ENCODE data around the gene TTC13. TPM values are rescaled to one million over a fixed set of nuclear protein-coding genes. Genes with fewer than 3 reads are reported as not detected.

Gene TTC13
- total and polyA plus RNA-seq, 4 donors, result 2.6 to 17.5 (median 6.8) TPM

- TF ChIP-seq SP1 (IDR thresholded peaks at IDR 0.05), result no peak
These were observed 41.0 kb upstream of the TTC13 start (continued) for GRCh38 chr1:231019711-231020110.

GRCh38 chr1:231016966-231017365 is 38.3 kb upstream of the TTC13 start:
- DNase-seq (ENCODE audit: low spot score), result no peak

GRCh38 chr1:231016234-231016633 is 37.6 kb upstream of the TTC13 start:
- H3K9me3 ChIP-seq (ENCODE audit: control insufficient read depth in 4 of 4, low read length in 3 of 4), result peaks cover 0 to 2% (median 0%) of the 10 kb centered on the region in 4 donors
- no peak for DNase-seq (ENCODE audit: low spot score)
- TF ChIP-seq ATF3 (IDR thresholded peaks at IDR 0.05) (no peak), ZBTB33 (IDR thresholded peaks at IDR 0.05) (no peak), FOXA1 (IDR thresholded peaks at IDR 0.05) (no peak), YY1 (IDR thresholded peaks at IDR 0.05) (no peak), FOXA2 (IDR thresholded peaks at IDR 0.05) (no peak), MAX (IDR thresholded peaks at IDR 0.05) (no peak), GABPA (IDR thresholded peaks at IDR 0.05 in 1 of 2, conservative IDR thresholded peaks at IDR 0.05 in 1 of 2) (no peak), REST (IDR thresholded peaks at IDR 0.05) (no peak), NR2F2 (IDR thresholded peaks at IDR 0.05) (no peak), SP1 (IDR thresholded peaks at IDR 0.05) (no peak)
- no peaks in the 10 kb centered on the region for H3K27me3 ChIP-seq (ENCODE audit: control insufficient read depth in 4 of 4, insufficient read depth in 4 of 4, low read length in 3 of 4)
- H3K4me3 ChIP-seq (ENCODE audit: low read depth in 1 of 3, low read length in 3 of 3), result no peak overlapping the region
- no peaks in the 10 kb centered on the region for H3K4me1 ChIP-seq (ENCODE audit: control insufficient read depth in 4 of 4, insufficient read depth in 4 of 4, low read length in 3 of 4)
- H3K27ac ChIP-seq (ENCODE audit: low read depth in 1 of 2, low read length in 2 of 2), result no peak overlapping the region
- 93% methylated on average over 6 of the region's 6 CpGs for WGBS
- H3K9ac ChIP-seq (ENCODE audit: low read depth in 1 of 2, low read length in 2 of 2), result no peak overlapping the region
- peaks cover 0 to 5% (median 0%) of the 10 kb centered on the region in 4 donors for H3K36me3 ChIP-seq (ENCODE audit: control insufficient read depth in 4 of 4, insufficient read depth in 3 of 4, low read depth in 1 of 4, low read length in 3 of 4)

More at GRCh38 chr1:231016966-231017365, 38.3 kb upstream of the TTC13 start:
- no peaks in the 10 kb centered on the region for H3K27me3 ChIP-seq (ENCODE audit: control insufficient read depth in 4 of 4, insufficient read depth in 4 of 4, low read length in 3 of 4)
- WGBS, result 91% methylated on average over 5 of the region's 5 CpGs
- peaks cover 0 to 5% (median 0%) of the 10 kb centered on the region in 4 donors for H3K36me3 ChIP-seq (ENCODE audit: control insufficient read depth in 4 of 4, insufficient read depth in 3 of 4, low read depth in 1 of 4, low read length in 3 of 4)
- no peak overlapping the region for H3K27ac ChIP-seq (ENCODE audit: low read depth in 1 of 2, low read length in 2 of 2)
- no peak overlapping the region for H3K4me3 ChIP-seq (ENCODE audit: low read depth in 1 of 3, low read length in 3 of 3)
- no peak for TF ChIP-seq JUND (IDR thresholded peaks at IDR 0.05)
- no peak overlapping the region for H3K9ac ChIP-seq (ENCODE audit: low read depth in 1 of 2, low read length in 2 of 2)
- no peaks in the 10 kb centered on the region for H3K9me3 ChIP-seq (ENCODE audit: control insufficient read depth in 4 of 4, low read length in 3 of 4)
- no peaks in the 10 kb centered on the region for H3K4me1 ChIP-seq (ENCODE audit: control insufficient read depth in 4 of 4, insufficient read depth in 4 of 4, low read length in 3 of 4)
